ENCODE data around the gene HSPA1A.

DNA sequence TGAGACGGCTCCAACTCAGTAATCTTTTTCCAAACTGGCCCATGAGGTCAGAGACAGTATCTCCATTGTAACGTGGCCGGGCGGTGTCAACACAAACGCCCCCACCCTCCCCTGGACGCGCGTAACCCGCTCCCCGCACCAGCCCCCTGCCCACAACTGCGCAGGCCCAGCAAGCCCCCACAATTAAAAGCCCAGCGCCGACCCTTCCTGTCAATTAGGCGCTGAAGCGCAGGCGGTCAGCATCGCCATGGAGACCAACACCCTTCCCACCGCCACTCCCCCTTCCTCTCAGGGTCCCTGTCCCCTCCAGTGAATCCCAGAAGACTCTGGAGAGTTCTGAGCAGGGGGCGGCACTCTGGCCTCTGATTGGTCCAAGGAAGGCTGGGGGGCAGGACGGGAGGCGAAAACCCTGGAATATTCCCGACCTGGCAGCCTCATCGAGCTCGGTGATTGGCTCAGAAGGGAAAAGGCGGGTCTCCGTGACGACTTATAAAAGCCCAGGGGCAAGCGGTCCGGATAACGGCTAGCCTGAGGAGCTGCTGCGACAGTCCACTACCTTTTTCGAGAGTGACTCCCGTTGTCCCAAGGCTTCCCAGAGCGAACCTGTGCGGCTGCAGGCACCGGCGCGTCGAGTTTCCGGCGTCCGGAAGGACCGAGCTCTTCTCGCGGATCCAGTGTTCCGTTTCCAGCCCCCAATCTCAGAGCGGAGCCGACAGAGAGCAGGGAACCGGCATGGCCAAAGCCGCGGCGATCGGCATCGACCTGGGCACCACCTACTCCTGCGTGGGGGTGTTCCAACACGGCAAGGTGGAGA is at the start of gene HSPA1A, which contains the start of gene HSPA1L:
- TF ChIP-seq CTCF (IDR thresholded peaks at IDR 0.05) = peak in 1 of 6 experiments; percentile 13
- TF ChIP-seq POLR2A (IDR thresholded peaks at IDR 0.05) = peak; percentile 98 to 100 (median 100)
